Ureter (tissue), 1 donor: ENCODE measurements around the gene PHF24. TPM values are rescaled to one million over a fixed set of nuclear protein-coding genes. Genes with fewer than 3 reads are reported as not detected.

Source experiments
- DNase-seq: peaks from one replicate; pipeline ENCODE4 v3.0.0-alpha.2; 2020; ENCODE audit warnings: low spot score
- total RNA-seq: library from RNA; stranded (reverse); gene quantifications from one replicate; pipeline ENCODE4 v1.2.4, GENCODE V29; 2023
- donor health status: DM: yes; HTN: yes; CAD: no.

The PHF24 gene
- total RNA-seq, 1 donor from 2014 or later = 1.7 TPM

GRCh38 chr9:34983209-34983608, 25.1 kb downstream of the PHF24 start:
- DNase-seq = no peak

GRCh38 chr9:34984049-34984448, 26.0 kb downstream of the PHF24 start:
- DNase-seq = no peak

DNA sequence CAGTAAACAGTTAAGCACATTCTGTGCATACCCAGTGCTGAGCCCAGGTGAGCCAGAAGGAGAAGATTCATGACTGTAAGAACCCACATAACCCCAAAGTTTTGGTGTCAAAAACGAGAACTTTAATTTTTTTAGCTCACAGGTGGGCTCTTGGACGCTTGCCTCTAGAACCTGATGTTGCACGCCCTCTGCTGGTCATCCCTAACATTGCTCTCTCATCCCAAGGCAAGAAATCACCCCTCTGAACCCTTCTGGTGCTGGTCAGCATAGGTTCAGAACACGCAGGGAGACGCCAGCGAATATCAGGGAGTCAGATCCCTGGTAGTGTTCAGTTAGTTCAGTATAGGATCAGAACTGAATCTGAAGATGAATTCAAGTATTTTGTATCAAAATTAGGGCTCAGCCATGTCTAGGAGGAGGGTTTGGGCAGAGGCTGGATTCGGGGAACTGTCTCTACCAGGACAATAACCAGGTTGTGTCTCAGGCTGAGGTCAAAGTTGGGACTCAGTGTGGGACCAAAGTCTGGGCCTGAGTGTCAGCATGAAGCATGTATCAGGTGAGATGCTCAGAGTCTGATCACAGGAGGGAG, 27.3 kb downstream of the PHF24 start:
- peak; percentile 65 for DNase-seq

GRCh38 chr9:34986540-34987047, 28.5 kb downstream of the PHF24 start:
- DNase-seq = no peak

DNA sequence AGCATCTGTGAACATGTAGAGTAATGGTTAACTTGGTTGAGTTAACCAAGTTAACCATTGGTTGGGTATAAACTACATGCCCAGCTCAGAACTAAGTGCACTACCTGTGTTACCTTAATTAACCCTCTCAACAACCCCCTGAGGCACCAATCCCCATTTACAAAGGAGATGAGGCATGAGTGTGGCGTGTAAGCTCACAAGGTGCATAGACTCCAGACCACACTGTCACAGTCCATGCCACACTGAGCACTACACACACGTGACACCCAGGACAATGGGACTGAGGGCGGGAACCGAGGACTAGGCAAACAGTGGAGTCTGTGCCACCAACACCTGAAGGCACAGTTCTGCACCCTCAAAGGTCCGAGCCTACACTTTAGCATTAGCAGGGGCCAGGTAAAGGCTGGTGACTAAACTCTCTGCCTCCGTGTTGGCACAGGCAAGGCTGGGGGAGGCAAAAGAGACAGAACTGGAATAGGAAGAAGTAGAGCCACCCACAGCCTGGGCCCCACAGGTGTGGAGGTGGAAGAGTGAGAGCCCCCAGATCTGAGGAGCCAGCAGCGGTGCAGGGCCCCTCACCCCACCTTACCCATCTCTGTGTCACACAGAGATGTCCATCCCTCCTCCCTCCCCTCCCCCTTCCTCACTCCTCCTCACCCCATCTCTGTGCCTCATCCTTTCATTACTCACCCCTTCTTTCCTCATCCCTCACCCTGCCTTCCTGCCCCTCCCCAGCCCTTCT, 29.2 kb downstream of the PHF24 start:
- DNase-seq = no peak

DNA sequence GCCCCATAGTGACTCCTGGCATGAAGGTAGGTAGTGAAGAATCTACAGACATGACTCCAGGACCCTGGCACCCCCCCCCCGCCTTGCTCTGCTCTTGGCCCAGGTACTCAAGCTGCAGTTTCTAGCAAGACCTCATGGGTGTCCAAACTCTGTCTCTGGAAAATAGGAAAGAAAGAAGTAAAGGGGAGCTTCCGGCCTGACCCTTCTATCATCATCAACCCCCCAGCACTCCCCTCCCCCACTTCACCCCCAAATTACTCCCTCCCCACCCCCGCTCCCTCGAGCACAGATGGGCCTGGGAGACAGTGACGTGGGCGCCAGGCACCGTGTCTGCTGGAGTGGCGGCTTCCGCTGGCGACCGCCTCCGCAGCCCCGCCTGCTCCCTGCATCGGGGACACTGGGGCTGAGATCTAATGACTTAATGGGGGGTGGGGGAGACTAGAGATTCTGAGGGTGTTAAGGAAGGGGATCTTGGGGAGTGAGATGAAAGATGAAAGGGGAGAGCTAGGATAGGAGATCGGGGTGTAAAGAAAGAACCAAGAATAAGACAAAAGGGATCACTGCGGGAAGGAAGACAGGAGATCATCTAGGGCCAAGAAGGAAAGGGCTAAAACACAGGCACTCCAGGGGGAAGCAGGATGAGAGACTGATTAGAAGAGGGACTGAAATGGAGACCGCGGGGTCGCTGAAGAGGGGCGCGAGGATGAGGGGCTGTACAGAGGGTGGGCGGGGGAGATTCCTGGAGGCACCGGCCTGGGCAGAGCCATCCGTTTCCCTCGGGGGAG, 30.3 kb downstream of the PHF24 start:
- no peak for DNase-seq

GRCh38 chr9:34989003-34989945, 31.2 kb downstream of the PHF24 start, which contains the start of gene DNAJB5:
DNAJB5 (plus strand) TSS chr9:34989745; CDS start chr9:34990631, 886 bp downstream.
- peak; percentile 99 for DNase-seq

- peak; percentile 72 for DNase-seq
Measured at GRCh38 chr9:34989946-34990635, 32.0 kb downstream of the PHF24 start.

- no peak for DNase-seq
Measured at GRCh38 chr9:34990908-34991606, 33.0 kb downstream of the PHF24 start.

DNA sequence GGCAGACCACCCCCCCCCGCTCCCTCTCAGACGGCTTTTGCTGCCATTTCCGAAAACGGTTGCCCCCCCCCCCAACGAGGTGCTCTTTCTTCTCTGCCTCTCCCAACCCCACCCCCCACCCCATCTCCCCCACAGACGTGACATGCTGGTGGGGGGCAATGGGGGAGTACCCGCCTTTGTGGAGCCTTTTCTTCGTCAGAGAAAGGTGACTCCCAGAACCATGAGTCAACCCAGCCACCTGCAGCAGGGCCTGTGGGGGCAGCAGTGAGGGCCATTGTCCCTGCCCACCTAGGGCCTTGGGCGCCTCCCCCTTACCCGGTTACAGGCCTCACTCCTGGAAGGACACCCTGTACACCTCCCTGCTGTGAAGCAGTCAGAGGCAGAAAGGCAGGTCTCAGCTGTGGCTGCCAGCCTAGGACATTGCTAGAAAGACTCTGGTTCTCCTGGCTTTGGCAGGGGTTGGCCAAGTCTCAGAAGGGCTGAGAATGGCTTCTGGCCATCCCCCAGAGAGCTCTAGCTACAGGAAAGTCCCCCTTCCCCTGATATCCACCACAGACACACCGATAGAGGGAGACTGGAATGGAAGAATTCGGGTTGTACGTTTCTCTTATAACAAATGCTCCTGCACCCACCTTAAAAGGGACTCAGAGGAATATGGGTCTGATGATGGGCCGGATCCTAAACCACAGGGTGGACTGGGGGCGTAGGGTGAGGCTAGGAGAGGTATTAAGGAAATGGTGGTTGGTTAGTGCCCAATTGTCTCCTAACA, 33.7 kb downstream of the PHF24 start:
- no peak for DNase-seq

GRCh38 chr9:34992376-34992951, 34.4 kb downstream of the PHF24 start:
- DNase-seq = no peak

- peak; percentile 86 for DNase-seq
Measured at GRCh38 chr9:34993502-34994259, 35.6 kb downstream of the PHF24 start.

- DNase-seq = peak; percentile 39
Measured at GRCh38 chr9:34994260-34994899, 36.3 kb downstream of the PHF24 start.

- no peak for DNase-seq
Measured at GRCh38 chr9:34994900-34995669, 37.0 kb downstream of the PHF24 start.

GRCh38 chr9:34995670-34996060, 37.6 kb downstream of the PHF24 start:
- no peak for DNase-seq

- DNase-seq = no peak
Measured at GRCh38 chr9:34996181-34996904, 38.3 kb downstream of the PHF24 start.
